ENCODE data around the gene KLHL8.

Gene KLHL8

DNA sequence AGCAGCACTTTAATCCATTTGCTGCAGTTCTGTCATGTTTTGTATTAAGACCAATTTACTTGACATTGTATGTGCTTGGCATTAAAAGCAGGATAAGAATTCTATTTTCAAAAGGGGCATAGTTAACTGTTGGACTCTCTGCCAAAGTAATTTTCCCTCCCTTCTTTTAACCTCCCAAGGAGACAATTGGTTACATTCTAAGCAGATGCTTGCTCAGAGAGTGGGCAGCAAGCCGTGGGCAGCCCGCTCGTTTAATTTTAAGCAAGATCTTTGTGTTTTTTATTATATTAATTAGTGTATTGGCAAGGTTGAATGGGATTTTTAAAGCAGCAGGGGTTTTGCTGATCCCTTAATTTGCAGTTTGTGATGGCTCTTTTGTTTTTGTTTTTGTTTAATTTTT is 37.1 kb upstream of the KLHL8 start:
- no peak overlapping the region for H3K27ac ChIP-seq
- TF ChIP-seq, protein P1, sequence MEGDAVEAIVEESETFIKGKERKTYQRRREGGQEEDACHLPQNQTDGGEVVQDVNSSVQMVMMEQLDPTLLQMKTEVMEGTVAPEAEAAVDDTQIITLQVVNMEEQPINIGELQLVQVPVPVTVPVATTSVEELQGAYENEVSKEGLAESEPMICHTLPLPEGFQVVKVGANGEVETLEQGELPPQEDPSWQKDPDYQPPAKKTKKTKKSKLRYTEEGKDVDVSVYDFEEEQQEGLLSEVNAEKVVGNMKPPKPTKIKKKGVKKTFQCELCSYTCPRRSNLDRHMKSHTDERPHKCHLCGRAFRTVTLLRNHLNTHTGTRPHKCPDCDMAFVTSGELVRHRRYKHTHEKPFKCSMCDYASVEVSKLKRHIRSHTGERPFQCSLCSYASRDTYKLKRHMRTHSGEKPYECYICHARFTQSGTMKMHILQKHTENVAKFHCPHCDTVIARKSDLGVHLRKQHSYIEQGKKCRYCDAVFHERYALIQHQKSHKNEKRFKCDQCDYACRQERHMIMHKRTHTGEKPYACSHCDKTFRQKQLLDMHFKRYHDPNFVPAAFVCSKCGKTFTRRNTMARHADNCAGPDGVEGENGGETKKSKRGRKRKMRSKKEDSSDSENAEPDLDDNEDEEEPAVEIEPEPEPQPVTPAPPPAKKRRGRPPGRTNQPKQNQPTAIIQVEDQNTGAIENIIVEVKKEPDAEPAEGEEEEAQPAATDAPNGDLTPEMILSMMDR (IDR thresholded peaks at IDR 0.05): no peak
- no peak for DNase-seq (ENCODE audit: low spot score)
- H3K4me3 ChIP-seq: no peak overlapping the region

DNA sequence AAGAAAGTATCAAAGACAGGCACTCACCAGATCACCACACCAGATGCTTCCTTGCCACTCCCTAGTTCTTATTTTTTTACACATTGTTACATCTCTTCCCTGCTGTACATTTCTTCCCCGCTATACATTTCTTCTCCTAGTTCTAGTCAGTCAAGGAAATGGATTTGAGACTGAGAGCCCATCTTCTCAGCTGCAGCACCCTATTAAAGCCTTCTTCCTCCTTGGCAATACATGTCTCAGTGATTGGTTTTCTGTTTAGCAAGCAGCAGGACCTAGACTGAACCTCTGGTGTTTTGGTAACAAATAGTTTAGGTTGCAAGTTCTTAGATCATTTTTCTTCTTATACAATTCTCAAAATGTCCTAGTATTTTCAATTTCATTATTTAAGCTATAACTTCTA is 35.3 kb upstream of the KLHL8 start:
- no peak overlapping the region for H3K4me3 ChIP-seq
- TF ChIP-seq, protein P1 (IDR thresholded peaks at IDR 0.05): no peak
- DNase-seq (ENCODE audit: low spot score): no peak
- no peak overlapping the region for H3K27ac ChIP-seq

DNA sequence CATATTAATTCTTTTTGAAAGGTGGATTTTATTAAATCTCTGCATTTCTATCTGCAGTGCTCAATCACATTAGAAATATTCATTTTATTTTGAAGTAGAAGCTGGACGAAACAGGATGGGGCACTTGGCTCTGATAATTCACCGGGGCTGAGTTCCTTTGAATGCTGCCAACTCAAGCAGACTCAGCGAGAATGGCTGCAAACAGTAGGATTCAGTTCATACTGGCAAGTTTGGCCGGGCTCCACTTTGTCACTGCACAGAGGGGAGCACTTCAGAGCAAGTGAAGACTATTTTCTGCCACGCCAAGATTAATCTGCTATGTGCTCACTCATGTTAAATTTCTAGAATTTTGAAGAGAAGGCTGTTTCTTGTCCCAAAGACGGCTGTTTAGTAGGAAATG is 30.7 kb upstream of the KLHL8 start:
- Histone ChIP-seq H3K4me3 (no peak overlapping the region), H3K27ac (no peak overlapping the region)
- TF ChIP-seq, protein P1 (IDR thresholded peaks at IDR 0.05): no peak
- no peak for DNase-seq (ENCODE audit: low spot score)

DNA sequence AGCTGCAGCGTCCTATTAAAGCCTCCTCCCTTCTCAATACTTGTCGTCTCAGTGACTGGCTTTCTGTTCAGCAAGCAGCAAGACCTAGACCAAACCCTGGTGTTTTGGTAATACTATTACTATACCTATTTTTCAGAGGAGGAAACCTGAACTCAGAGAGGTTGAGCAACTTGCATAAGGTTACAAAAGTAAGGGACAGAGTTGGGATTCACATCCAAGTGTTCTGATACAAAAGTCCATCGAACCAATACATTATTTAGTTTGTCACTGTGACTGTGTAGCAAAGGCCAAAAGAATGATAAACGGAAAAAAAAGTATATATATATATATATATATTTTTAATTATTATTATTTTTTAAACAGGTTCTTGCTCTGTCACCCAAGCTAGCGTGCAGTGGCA is 29.9 kb upstream of the KLHL8 start:
- no peak for DNase-seq (ENCODE audit: low spot score)
- TF ChIP-seq, protein P1 (IDR thresholded peaks at IDR 0.05): no peak
- H3K4me3 ChIP-seq: no peak overlapping the region
- no peak overlapping the region for H3K27ac ChIP-seq

DNA sequence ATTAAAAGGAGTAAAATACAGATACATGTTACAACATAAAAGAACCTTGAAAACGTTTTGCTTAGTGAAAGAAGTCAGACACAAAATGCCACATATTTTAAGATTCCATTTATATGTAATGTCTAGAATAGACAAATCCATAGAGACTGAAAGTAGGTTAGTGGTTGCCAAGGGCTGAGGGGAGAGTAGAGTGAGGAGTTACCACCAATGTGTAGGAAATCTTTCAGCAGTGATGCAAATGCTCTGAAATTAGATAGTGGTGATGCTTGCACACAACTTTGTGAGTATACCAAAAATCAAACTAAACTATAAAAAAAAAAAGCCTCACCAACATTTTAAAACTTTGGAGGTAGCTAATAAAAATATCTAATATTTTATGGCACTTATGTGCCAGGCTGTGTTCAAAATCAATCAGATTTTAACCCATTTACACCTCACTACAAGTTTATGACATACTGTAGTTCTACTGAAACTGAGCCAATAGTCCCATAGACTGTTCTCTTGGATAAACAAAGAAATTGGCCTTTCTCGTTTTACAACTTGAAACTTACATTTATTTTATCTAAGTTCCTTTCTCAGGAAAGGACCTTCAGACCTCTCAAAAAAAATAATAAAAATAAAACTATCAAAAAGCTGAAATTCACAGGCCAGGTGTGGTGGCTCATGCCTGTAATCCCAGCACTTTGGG is 29.1 kb upstream of the KLHL8 start:
- DNase-seq (ENCODE audit: low spot score): no peak
- TF ChIP-seq, protein P1 (IDR thresholded peaks at IDR 0.05): no peak
- H3K4me3 ChIP-seq: no peak overlapping the region
- H3K27ac ChIP-seq: no peak overlapping the region

DNA sequence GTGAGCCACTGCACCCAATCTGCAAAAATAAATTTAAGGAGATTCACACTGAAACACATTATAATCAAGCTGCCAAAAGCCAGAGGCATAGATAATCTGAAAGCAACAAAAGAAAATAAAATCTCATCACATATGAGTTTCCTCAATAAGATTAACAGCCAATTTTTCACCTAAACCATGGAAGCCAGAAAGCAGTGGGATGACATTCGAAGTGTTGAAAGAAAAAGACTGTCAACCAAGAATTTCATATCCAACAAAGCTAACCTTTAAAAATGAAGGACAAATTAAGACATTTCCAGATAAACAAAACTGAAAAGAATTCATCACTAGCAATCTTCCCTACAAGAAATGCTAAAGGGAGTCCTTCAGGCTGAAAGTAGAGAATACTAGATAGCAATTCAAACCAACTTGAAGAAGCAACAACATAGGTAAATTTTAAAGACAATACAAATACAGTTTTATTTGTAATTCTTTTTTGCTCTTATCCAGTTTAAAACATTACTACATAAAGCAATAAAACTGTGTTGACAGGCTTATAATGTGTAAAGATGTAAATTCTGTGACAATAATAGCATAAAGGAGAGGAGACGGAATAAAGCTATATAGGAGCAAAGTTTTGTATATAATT is 23.1 kb upstream of the KLHL8 start:
- no peak for DNase-seq (ENCODE audit: low spot score)
- TF ChIP-seq, protein P1 (IDR thresholded peaks at IDR 0.05): no peak
- Histone ChIP-seq H3K27ac (no peak overlapping the region), H3K4me3 (no peak overlapping the region)

DNA sequence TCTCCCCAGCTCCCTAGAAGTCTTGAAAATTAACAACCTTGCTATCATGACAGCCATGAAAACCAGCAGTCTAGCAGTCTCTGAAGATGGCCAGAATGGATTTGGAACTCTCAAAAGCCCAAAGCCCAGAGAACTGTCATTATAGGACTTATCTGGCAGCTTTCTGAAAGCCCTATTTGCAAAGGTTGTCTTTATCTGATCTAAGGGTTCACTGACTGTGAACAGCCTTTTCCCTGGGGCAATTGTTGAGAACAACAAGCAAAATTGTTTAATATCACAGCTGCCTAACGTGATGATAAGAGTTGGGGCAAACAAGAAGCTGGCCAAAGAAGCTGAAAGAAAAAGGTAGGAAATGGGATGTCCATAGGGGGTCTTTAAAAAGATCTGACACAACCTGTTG is 20.9 kb upstream of the KLHL8 start:
- DNase-seq (ENCODE audit: low spot score): no peak
- H3K27ac ChIP-seq: no peak overlapping the region
- TF ChIP-seq, protein P1 (IDR thresholded peaks at IDR 0.05): no peak
- no peak overlapping the region for H3K4me3 ChIP-seq

Measured in coronary artery (tissue), 2 donors.